ENCODE results near the gene SLC34A3.

SLC34A3 gene

GRCh38 chr9:137232510-137232909, 1.8 kb downstream of the SLC34A3 start:
- no peak for DNase-seq (ENCODE audit: low read depth in 1 of 2, low spot score in 1 of 2)
- TF ChIP-seq, protein P1, sequence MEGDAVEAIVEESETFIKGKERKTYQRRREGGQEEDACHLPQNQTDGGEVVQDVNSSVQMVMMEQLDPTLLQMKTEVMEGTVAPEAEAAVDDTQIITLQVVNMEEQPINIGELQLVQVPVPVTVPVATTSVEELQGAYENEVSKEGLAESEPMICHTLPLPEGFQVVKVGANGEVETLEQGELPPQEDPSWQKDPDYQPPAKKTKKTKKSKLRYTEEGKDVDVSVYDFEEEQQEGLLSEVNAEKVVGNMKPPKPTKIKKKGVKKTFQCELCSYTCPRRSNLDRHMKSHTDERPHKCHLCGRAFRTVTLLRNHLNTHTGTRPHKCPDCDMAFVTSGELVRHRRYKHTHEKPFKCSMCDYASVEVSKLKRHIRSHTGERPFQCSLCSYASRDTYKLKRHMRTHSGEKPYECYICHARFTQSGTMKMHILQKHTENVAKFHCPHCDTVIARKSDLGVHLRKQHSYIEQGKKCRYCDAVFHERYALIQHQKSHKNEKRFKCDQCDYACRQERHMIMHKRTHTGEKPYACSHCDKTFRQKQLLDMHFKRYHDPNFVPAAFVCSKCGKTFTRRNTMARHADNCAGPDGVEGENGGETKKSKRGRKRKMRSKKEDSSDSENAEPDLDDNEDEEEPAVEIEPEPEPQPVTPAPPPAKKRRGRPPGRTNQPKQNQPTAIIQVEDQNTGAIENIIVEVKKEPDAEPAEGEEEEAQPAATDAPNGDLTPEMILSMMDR (IDR thresholded peaks at IDR 0.05; ENCODE audit: insufficient read depth, low read length) = no peak
- TF ChIP-seq POLR2AphosphoS5 (IDR thresholded peaks at IDR 0.05; ENCODE audit: low read depth) (no peak), GABPA (IDR thresholded peaks at IDR 0.05; ENCODE audit: low read depth) (no peak), SPI1 (IDR thresholded peaks at IDR 0.05; ENCODE audit: borderline replicate concordance, low read depth) (no peak)
- TF ChIP-seq, protein P2, sequence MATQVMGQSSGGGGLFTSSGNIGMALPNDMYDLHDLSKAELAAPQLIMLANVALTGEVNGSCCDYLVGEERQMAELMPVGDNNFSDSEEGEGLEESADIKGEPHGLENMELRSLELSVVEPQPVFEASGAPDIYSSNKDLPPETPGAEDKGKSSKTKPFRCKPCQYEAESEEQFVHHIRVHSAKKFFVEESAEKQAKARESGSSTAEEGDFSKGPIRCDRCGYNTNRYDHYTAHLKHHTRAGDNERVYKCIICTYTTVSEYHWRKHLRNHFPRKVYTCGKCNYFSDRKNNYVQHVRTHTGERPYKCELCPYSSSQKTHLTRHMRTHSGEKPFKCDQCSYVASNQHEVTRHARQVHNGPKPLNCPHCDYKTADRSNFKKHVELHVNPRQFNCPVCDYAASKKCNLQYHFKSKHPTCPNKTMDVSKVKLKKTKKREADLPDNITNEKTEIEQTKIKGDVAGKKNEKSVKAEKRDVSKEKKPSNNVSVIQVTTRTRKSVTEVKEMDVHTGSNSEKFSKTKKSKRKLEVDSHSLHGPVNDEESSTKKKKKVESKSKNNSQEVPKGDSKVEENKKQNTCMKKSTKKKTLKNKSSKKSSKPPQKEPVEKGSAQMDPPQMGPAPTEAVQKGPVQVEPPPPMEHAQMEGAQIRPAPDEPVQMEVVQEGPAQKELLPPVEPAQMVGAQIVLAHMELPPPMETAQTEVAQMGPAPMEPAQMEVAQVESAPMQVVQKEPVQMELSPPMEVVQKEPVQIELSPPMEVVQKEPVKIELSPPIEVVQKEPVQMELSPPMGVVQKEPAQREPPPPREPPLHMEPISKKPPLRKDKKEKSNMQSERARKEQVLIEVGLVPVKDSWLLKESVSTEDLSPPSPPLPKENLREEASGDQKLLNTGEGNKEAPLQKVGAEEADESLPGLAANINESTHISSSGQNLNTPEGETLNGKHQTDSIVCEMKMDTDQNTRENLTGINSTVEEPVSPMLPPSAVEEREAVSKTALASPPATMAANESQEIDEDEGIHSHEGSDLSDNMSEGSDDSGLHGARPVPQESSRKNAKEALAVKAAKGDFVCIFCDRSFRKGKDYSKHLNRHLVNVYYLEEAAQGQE (IDR thresholded peaks at IDR 0.05; ENCODE audit: insufficient replicate concordance, low read depth) = no peak
- H3K4me3 ChIP-seq (replicated peaks; ENCODE audit: insufficient read depth, low read length) = no peak overlapping the region
- no peak overlapping the region for H3K27ac ChIP-seq (replicated peaks)
- H3K27me3 ChIP-seq (ENCODE audit: insufficient read depth, poor library complexity, severe bottlenecking) = peaks cover 14% of the 10 kb centered on the region

- Histone ChIP-seq H3K27ac (replicated peaks) (no peak overlapping the region), H3K4me3 (replicated peaks; ENCODE audit: insufficient read depth, low read length) (no peak overlapping the region), H3K27me3 (ENCODE audit: insufficient read depth, poor library complexity, severe bottlenecking) (peaks cover 14% of the 10 kb centered on the region)
- TF ChIP-seq, protein P1 (IDR thresholded peaks at IDR 0.05; ENCODE audit: insufficient read depth, low read length) = no peak
- no peak for DNase-seq (ENCODE audit: low read depth in 1 of 2, low spot score in 1 of 2)
Measured at GRCh38 chr9:137233143-137233980, 2.7 kb downstream of the SLC34A3 start.

DNA sequence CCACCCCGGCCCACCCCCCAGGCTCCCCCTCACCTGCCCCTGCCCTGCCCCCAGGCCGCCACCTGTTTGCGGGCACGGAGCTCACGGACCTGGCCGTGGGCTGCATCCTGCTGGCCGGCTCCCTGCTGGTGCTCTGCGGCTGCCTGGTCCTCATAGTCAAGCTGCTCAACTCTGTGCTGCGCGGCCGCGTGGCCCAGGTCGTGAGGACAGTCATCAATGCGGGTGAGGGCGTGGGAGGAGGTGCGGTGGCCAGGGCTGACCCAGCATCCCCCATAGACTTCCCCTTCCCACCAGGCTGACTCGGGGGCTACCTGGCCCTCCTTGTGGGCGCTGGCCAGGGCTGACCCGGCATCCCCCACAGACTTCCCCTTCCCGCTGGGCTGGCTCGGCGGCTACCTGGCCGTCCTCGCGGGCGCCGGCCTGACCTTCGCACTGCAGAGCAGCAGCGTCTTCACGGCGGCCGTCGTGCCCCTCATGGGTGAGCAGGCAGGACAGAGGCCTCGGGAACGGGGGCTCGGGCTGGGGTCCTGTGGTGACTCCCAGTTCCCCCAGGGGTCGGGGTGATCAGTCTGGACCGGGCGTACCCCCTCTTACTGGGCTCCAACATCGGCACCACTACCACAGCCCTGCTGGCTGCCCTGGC, 3.5 kb downstream of the SLC34A3 start:
- peaks cover 14% of the 10 kb centered on the region for H3K27me3 ChIP-seq (ENCODE audit: insufficient read depth, poor library complexity, severe bottlenecking)
- DNase-seq (ENCODE audit: low read depth in 1 of 2, low spot score in 1 of 2) = no peak
- no peak overlapping the region for H3K4me3 ChIP-seq (replicated peaks; ENCODE audit: insufficient read depth, low read length)
- TF ChIP-seq SPI1 (IDR thresholded peaks at IDR 0.05; ENCODE audit: borderline replicate concordance, low read depth) (no peak), POLR2AphosphoS5 (IDR thresholded peaks at IDR 0.05; ENCODE audit: low read depth) (no peak), GABPA (IDR thresholded peaks at IDR 0.05; ENCODE audit: low read depth) (no peak)
- TF ChIP-seq, protein P2 (IDR thresholded peaks at IDR 0.05; ENCODE audit: insufficient replicate concordance, low read depth) = no peak
- TF ChIP-seq, protein P1 (IDR thresholded peaks at IDR 0.05; ENCODE audit: insufficient read depth, low read length) = no peak
- no peak overlapping the region for H3K27ac ChIP-seq (replicated peaks)

All from HL-60 (cell line).